Measurements from ENCODE around the gene TBC1D23. TPM values are rescaled to one million over a fixed set of nuclear protein-coding genes. Genes with fewer than 3 reads are reported as not detected.

TBC1D23 gene
- total and polyA plus RNA-seq, 9 of the 15 experiments (the other 6 are each of a cell fraction or from before 2014, with no cell fraction given): 23.4 to 85.8 (median 43.7) TPM

DNA sequence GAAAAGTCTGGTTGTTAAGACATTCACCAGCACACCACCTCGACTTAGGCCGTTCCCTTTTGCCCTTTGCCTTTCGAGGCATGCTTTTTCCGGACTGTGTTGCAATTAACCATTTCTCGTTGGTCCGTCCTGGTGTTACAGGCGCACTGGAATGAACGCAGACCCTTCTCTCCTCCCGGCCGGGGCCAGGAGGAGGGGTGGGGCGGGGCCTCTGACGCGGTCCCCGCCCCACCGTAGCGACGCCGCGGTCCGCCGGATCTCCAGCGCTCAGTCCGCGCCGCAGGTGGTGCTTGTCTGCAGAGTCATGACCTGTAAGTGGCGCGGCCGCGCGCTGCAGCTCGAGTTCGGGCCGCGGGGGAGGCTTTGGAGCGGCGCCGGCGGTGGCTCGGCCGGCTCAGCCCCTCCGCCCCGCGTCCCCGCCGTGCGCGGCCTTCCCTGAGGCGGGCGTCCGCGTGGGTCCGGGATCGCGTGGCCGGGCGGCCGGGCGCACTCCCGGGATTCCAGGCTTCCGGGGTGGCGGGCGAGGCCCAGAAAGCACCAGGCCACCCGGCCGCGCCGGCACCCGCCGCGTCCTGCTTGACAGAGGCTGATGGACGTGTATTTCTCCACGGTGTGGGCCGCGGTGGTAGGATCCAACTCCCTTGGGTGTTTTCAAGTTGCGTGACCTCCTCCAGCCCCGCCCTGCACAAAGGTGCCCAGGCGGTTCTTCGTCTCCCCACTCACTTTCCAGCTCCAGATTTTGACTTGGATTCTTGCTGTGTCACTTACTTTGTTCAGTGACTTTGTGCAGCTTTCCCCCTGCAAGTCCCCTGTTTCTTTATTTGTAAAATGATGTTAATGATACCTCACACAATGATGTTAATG is 73.9 kb downstream of the TBC1D23 start, which contains the start of gene NIT2 (continued):
- TF ChIP-seq, protein P1, sequence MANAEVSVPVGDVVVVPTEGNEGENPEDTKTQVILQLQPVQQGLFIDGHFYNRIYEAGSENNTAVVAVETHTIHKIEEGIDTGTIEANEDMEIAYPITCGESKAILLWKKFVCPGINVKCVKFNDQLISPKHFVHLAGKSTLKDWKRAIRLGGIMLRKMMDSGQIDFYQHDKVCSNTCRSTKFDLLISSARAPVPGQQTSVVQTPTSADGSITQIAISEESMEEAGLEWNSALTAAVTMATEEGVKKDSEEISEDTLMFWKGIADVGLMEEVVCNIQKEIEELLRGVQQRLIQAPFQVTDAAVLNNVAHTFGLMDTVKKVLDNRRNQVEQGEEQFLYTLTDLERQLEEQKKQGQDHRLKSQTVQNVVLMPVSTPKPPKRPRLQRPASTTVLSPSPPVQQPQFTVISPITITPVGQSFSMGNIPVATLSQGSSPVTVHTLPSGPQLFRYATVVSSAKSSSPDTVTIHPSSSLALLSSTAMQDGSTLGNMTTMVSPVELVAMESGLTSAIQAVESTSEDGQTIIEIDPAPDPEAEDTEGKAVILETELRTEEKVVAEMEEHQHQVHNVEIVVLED (CRISPR knock-in tag; IDR thresholded peaks at IDR 0.05): peak; percentile 34; the same call in 1 of the 2 replicates
- TF ChIP-seq, protein P2, sequence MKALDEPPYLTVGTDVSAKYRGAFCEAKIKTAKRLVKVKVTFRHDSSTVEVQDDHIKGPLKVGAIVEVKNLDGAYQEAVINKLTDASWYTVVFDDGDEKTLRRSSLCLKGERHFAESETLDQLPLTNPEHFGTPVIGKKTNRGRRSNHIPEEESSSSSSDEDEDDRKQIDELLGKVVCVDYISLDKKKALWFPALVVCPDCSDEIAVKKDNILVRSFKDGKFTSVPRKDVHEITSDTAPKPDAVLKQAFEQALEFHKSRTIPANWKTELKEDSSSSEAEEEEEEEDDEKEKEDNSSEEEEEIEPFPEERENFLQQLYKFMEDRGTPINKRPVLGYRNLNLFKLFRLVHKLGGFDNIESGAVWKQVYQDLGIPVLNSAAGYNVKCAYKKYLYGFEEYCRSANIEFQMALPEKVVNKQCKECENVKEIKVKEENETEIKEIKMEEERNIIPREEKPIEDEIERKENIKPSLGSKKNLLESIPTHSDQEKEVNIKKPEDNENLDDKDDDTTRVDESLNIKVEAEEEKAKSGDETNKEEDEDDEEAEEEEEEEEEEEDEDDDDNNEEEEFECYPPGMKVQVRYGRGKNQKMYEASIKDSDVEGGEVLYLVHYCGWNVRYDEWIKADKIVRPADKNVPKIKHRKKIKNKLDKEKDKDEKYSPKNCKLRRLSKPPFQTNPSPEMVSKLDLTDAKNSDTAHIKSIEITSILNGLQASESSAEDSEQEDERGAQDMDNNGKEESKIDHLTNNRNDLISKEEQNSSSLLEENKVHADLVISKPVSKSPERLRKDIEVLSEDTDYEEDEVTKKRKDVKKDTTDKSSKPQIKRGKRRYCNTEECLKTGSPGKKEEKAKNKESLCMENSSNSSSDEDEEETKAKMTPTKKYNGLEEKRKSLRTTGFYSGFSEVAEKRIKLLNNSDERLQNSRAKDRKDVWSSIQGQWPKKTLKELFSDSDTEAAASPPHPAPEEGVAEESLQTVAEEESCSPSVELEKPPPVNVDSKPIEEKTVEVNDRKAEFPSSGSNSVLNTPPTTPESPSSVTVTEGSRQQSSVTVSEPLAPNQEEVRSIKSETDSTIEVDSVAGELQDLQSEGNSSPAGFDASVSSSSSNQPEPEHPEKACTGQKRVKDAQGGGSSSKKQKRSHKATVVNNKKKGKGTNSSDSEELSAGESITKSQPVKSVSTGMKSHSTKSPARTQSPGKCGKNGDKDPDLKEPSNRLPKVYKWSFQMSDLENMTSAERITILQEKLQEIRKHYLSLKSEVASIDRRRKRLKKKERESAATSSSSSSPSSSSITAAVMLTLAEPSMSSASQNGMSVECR (CRISPR knock-in tag; IDR thresholded peaks at IDR 0.05): no peak
- no peak for TF ChIP-seq ZNF3 (CRISPR knock-in tag; IDR thresholded peaks at IDR 0.05)
- TF ChIP-seq NRF1 (conservative IDR thresholded peaks at IDR 0.05 in 1 of 2, IDR thresholded peaks at IDR 0.05 in 1 of 2): peak; percentile 41 to 57; a peak in 2 of 4 replicates
- TF ChIP-seq SPI1 (IDR thresholded peaks at IDR 0.05; ENCODE audit: borderline replicate concordance, low read depth, low read length): no peak
- TF ChIP-seq FOXJ3 (CRISPR knock-in tag; IDR thresholded peaks at IDR 0.05): no peak
- no peak for TF ChIP-seq GTF2F1 (IDR thresholded peaks at IDR 0.05; ENCODE audit: low read depth, low read length)
- TF ChIP-seq ZBTB7A (IDR thresholded peaks at IDR 0.05; ENCODE audit: borderline replicate concordance, control insufficient read depth, low read depth, low read length): peak; percentile 62; the same call in 1 of the 2 replicates
- peak; percentile 72 for TF ChIP-seq RBBP5 (IDR thresholded peaks at IDR 0.05; ENCODE audit: borderline replicate concordance, insufficient read depth, low read length, poor library complexity, severe bottlenecking)
- TF ChIP-seq ZC3H11A (IDR thresholded peaks at IDR 0.05; ENCODE audit: low read depth, low read length): no peak
- TF ChIP-seq XRCC3 (IDR thresholded peaks at IDR 0.05): no peak
- peak; percentile 52 for TF ChIP-seq HNRNPLL (IDR thresholded peaks at IDR 0.05; ENCODE audit: low read depth, low read length, poor library complexity, severe bottlenecking)
- no peak for TF ChIP-seq YBX1 (IDR thresholded peaks at IDR 0.05)
- peak in 2 of 3 experiments; percentile 7 to 59 for TF ChIP-seq YY1 (IDR thresholded peaks at IDR 0.05; ENCODE audit: borderline replicate concordance in 1 of 3, control insufficient read depth in 1 of 3, extremely low read depth in 1 of 3, insufficient read depth in 3 of 3, insufficient read length in 1 of 3, insufficient replicate concordance in 2 of 3, low read depth in 1 of 3, low read length in 2 of 3)
- no peak for TF ChIP-seq NR2C2 (CRISPR knock-in tag; IDR thresholded peaks at IDR 0.05)
- TF ChIP-seq NR2C2 (tag; IDR thresholded peaks at IDR 0.05): peak; percentile 75
- peak; percentile 39 for TF ChIP-seq ZNF316 (IDR thresholded peaks at IDR 0.05)
- TF ChIP-seq MBD2 (IDR thresholded peaks at IDR 0.05; ENCODE audit: borderline replicate concordance, low read depth): no peak
- TF ChIP-seq RBFOX2 (IDR thresholded peaks at IDR 0.05; ENCODE audit: low read depth, low read length): peak; percentile 86
- no peak for TF ChIP-seq GATAD2A (IDR thresholded peaks at IDR 0.05)
- TF ChIP-seq ZNF212 (CRISPR knock-in tag; IDR thresholded peaks at IDR 0.05): no peak

All from K562 (cell line).